Measurements from ENCODE around the gene GTSF1L.
A peak's percentile ranks its signal among the peaks of the same experiment; 100 is the strongest.

GTSF1L gene

GRCh38 chr20:43746344-43747137 lies 19.7 kb upstream of the GTSF1L start:
- DNase-seq (ENCODE audit: low read depth in 2 of 2, low spot score in 1 of 2): no peak

GRCh38 chr20:43744966-43745730 lies 18.3 kb upstream of the GTSF1L start:
- no peak for DNase-seq (ENCODE audit: low read depth in 2 of 2, low spot score in 1 of 2)

- no peak for DNase-seq (ENCODE audit: low read depth in 2 of 2, low spot score in 1 of 2)
These were observed 17.4 kb upstream of the GTSF1L start for GRCh38 chr20:43744151-43744611.

GRCh38 chr20:43740642-43741041 lies 13.8 kb upstream of the GTSF1L start:
- DNase-seq (ENCODE audit: low read depth in 2 of 2, low spot score in 1 of 2): no peak

- DNase-seq (ENCODE audit: low read depth in 2 of 2, low spot score in 1 of 2): no peak
These were observed 12.4 kb upstream of the GTSF1L start for GRCh38 chr20:43739148-43739749.

- no peak for DNase-seq (ENCODE audit: low read depth in 2 of 2, low spot score in 1 of 2)
These were observed 11.1 kb upstream of the GTSF1L start for GRCh38 chr20:43737925-43738324.

GRCh38 chr20:43736588-43737158 lies 9.9 kb upstream of the GTSF1L start:
- DNase-seq (ENCODE audit: low read depth in 2 of 2, low spot score in 1 of 2): no peak

GRCh38 chr20:43731927-43732326 lies 5.1 kb upstream of the GTSF1L start:
- no peak for DNase-seq (ENCODE audit: low read depth in 2 of 2, low spot score in 1 of 2)

GRCh38 chr20:43731469-43731868 lies 4.7 kb upstream of the GTSF1L start:
- no peak for DNase-seq (ENCODE audit: low read depth in 2 of 2, low spot score in 1 of 2)

GRCh38 chr20:43728686-43729255 lies 2.0 kb upstream of the GTSF1L start:
- DNase-seq (ENCODE audit: low read depth in 2 of 2, low spot score in 1 of 2): no peak

- DNase-seq (ENCODE audit: low read depth in 2 of 2, low spot score in 1 of 2): no peak
These were observed 1.3 kb upstream of the GTSF1L start for GRCh38 chr20:43727980-43728590.

- no peak for DNase-seq (ENCODE audit: low read depth in 2 of 2, low spot score in 1 of 2)
These were observed 469 bp downstream of the GTSF1L start for GRCh38 chr20:43726333-43726732.

GRCh38 chr20:43725666-43726065 lies 1.1 kb downstream of the GTSF1L start:
- DNase-seq (ENCODE audit: low read depth in 2 of 2, low spot score in 1 of 2): no peak

- no peak for DNase-seq (ENCODE audit: low read depth in 2 of 2, low spot score in 1 of 2)
These were observed 2.4 kb downstream of the GTSF1L start for GRCh38 chr20:43724383-43724782.

- DNase-seq (ENCODE audit: low read depth in 2 of 2, low spot score in 1 of 2): no peak
These were observed 3.1 kb downstream of the GTSF1L start for GRCh38 chr20:43723735-43724134.

GRCh38 chr20:43723186-43723585 lies 3.6 kb downstream of the GTSF1L start:
- DNase-seq (ENCODE audit: low read depth in 2 of 2, low spot score in 1 of 2): no peak

GRCh38 chr20:43722153-43722505 lies 4.7 kb downstream of the GTSF1L start:
- DNase-seq (ENCODE audit: low read depth in 2 of 2, low spot score in 1 of 2): peak; percentile 30 to 31

GRCh38 chr20:43721429-43722152 lies 5.2 kb downstream of the GTSF1L start:
- DNase-seq (ENCODE audit: low read depth in 2 of 2, low spot score in 1 of 2): no peak

GRCh38 chr20:43721097-43721428 lies 5.7 kb downstream of the GTSF1L start:
- DNase-seq (ENCODE audit: low read depth in 2 of 2, low spot score in 1 of 2): no peak

GRCh38 chr20:43720007-43720406 lies 6.8 kb downstream of the GTSF1L start:
- no peak for DNase-seq (ENCODE audit: low read depth in 2 of 2, low spot score in 1 of 2)
